LNCaP clone FGC (cell line): Measurements from ENCODE around the gene QPCT.

Experiments used
- DNase-seq: peaks from one replicate; pipeline ENCODE4 v3.0.0-alpha.2; 2011; ENCODE audit warnings: low read depth
- H3K4me3 ChIP-seq: 2 replicates; pipeline ENCODE4 v1.5.1; 2011; ENCODE audit warnings: mild to moderate bottlenecking, low read depth, low read length, control low read depth
- CTCF ChIP-seq: IDR thresholded peaks from 2 replicates; pipeline ENCODE4 v1.5.1; 2012; ENCODE audit warnings: mild to moderate bottlenecking; ENCODE audit not compliant: control insufficient read depth, insufficient read depth; ENCODE audit errors: extremely low read depth

The QPCT gene

DNA sequence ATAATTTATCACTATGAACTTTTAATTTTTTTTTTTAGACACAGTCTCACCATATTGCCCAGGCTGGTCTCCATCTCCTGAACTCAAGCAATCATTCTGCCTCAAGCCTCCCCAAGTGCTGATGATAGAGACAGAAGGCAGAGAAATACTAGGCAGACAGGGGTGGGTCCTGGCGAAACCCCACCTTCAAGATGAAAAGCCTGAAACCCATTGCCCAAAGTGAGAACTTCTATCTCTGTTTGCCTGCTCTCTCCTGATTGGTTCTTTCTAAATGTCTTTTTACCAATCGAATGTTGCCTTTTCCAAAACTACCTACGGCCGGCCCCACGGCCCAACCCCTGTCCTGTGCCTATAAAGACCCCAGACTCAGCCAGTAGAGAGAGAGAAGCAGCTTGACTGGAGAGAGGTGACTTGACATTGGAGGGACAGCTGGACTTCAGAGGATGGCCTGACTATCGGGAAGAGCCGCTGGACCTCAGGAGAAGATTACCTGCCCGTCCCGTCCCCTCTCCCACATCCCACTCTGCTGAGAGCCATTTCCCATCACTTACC, 41.7 kb upstream of the QPCT start:
- DNase-seq: no peak
- no peak overlapping the region for H3K4me3 ChIP-seq
- TF ChIP-seq CTCF: no peak

- no peak for DNase-seq
- no peak overlapping the region for H3K4me3 ChIP-seq
- TF ChIP-seq CTCF: no peak
Measured at GRCh38 chr2:37306024-37306423, 38.4 kb upstream of the QPCT start.

GRCh38 chr2:37307500-37307899, 36.9 kb upstream of the QPCT start:
- TF ChIP-seq CTCF: no peak
- H3K4me3 ChIP-seq: no peak overlapping the region
- DNase-seq: no peak

GRCh38 chr2:37315364-37315763, 29.1 kb upstream of the QPCT start:
- no peak overlapping the region for H3K4me3 ChIP-seq
- no peak for TF ChIP-seq CTCF
- no peak for DNase-seq

DNA sequence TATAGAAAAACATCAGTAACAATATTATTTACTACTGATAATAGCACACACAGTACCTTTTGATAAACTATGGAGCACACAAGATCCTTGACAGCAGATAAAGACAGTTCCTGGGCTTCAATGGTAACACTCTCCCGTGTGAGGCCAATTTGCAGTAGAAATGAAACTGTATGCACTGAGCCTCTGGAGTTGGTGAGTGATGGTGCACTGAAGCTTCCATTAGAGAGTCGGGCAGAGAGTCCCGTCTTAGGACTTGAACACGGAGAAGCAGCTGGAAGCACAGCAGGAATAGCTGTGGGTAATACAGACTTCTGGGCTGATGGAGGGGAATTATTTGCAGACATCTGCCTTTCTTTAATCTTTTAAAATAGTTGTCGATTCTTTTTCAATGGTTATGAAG, 28.2 kb upstream of the QPCT start:
- no peak overlapping the region for H3K4me3 ChIP-seq
- no peak for DNase-seq
- TF ChIP-seq CTCF: no peak

- DNase-seq: no peak
- no peak overlapping the region for H3K4me3 ChIP-seq
- no peak for TF ChIP-seq CTCF
Measured at GRCh38 chr2:37317746-37318145, 26.7 kb upstream of the QPCT start.

- no peak for DNase-seq
- no peak overlapping the region for H3K4me3 ChIP-seq
- TF ChIP-seq CTCF: no peak
Measured at GRCh38 chr2:37318401-37318800, 26.0 kb upstream of the QPCT start.
